H1 (cell line): Measurements from ENCODE around the gene NOXO1. TPM values are rescaled to one million over a fixed set of nuclear protein-coding genes. Genes with fewer than 3 reads are reported as not detected.

Experiments
- JUN ChIP-seq: IDR thresholded peaks from 2 replicates; pipeline ENCODE4 v1.6.1; 2011; ENCODE audit warnings: low read depth, mild to moderate bottlenecking, improper control_type of control experiment, low read length
- SAP30 ChIP-seq: fragments of 300-600 bp; sonication (generic); IDR thresholded peaks from 2 replicates; pipeline ENCODE4 v1.7.1; 2012; ENCODE audit warnings: low read length, moderate library complexity, mild to moderate bottlenecking, inconsistent platforms; ENCODE audit not compliant: insufficient read depth, insufficient replicate concordance
- polyA plus RNA-seq, 7 experiments: library from polyadenylated mRNA; depleted of rRNA in 3 of 7; stranded (reverse) in 5 of 7; unstranded in 2 of 7; fragments of >200 nt in 5 of 7; fragments of 200-250 nt in 2 of 7; gene quantifications; 1 replicate in 5 of 7; 2 replicates in 1 of 7; 4 replicates in 1 of 7; pipeline versions ENCODE4 v1.2.1 to v1.2.3, GENCODE V29; 2011 to 2013; ENCODE audit warnings: missing spikeins in 2 of 7, mixed read lengths in 2 of 7
- total RNA-seq: library from RNA; stranded (reverse); fragmentation: NEBNext Ultra II Directional; extraction: Animal tissue kit (Norgen Biotek cat#: 25700); gene quantifications from 2 replicates; pipeline ENCODE4 v1.2.1, GENCODE V29; 2021
- TF ChIP-seq, protein P1 (sequence below): IDR thresholded peaks from 2 replicates; pipeline ENCODE4 v1.6.1; 2012; ENCODE audit warnings: inconsistent platforms

The NOXO1 gene
- total and polyA plus RNA-seq, 2 of the 8 experiments (the other 6 are each of a cell fraction or from before 2014, with no cell fraction given) = 1.3 to 2.5 TPM

DNA sequence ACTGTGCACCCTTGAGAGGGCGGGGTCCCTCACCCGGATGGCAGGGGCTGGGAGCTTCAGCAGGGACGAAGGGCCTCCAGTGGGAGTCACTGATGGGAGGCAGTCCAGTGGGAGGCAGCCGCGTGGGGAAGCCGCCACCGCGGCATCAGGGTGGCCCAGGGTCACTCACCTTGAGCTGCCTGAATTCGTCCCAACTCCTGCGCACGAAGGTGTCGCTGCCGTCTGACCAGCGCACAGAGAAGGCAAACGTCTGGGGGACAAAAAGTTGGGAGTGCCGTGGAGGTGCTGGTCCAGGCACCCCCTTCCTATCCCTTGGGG is 540 bp downstream of the NOXO1 start (continued):
- TF ChIP-seq, protein P1, sequence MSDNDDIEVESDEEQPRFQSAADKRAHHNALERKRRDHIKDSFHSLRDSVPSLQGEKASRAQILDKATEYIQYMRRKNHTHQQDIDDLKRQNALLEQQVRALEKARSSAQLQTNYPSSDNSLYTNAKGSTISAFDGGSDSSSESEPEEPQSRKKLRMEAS = no peak
- TF ChIP-seq SAP30 (no peak), JUN (no peak)
